CD8-positive, alpha-beta memory T cell (primary cell): ENCODE data around the gene CHST8. TPM values are rescaled to one million over a fixed set of nuclear protein-coding genes. Genes with fewer than 3 reads are reported as not detected.

ENCODE experiments used
- CTCF ChIA-PET: fragments of 350-600 bp; sonication (Branson Sonifier 250); formaldehyde crosslinking; loops from one replicate; lab custom pipeline; 2021; ENCODE audit warnings: antibody characterized with exemption; lab: Charles Lee
- POLR2A ChIA-PET: fragments of 350-600 bp; sonication (Branson Sonifier 250); formaldehyde crosslinking; loops from one replicate; lab custom pipeline; 2021; ENCODE audit warnings: antibody characterized with exemption; lab: Charles Lee
- DNase-seq, 5 donors: peaks; one replicate each; pipeline versions ENCODE4 v3.0.0 to v3.0.0-alpha.2; 2020 to 2022; ENCODE audit warnings: mixed read lengths in 1 of 5
- H3K27ac ChIP-seq: one replicate; pipeline ENCODE4 v1.7.0; 2013; ENCODE audit warnings: low read depth, mild to moderate bottlenecking, low read length, moderate library complexity
- H3K27me3 ChIP-seq: 2 replicates; pipeline ENCODE4 v1.7.0; 2013; ENCODE audit warnings: low read length, mild to moderate bottlenecking; ENCODE audit not compliant: insufficient read depth, poor library complexity, severe bottlenecking
- H3K36me3 ChIP-seq: 2 replicates; pipeline ENCODE4 v1.7.0; 2013; ENCODE audit warnings: mild to moderate bottlenecking, low read length, moderate library complexity; ENCODE audit not compliant: insufficient read depth
- H3K4me1 ChIP-seq: 2 replicates; pipeline ENCODE4 v1.7.0; 2013; ENCODE audit warnings: mild to moderate bottlenecking, low read length, moderate library complexity; ENCODE audit not compliant: insufficient read depth
- H3K4me3 ChIP-seq: 2 replicates; pipeline ENCODE4 v1.7.0; 2013; ENCODE audit warnings: mild to moderate bottlenecking, low read length
- H3K9me3 ChIP-seq: 2 replicates; pipeline ENCODE4 v1.7.0; 2013; ENCODE audit warnings: mild to moderate bottlenecking, low read length
- H3K27ac Mint-ChIP-seq, 8 donors: one replicate each; pipeline ENCODE4 v1.8.0; 2020 to 2021; ENCODE audit warnings: mixed read lengths in 8 of 8, mild to moderate bottlenecking in 6 of 8, inconsistent platforms in 3 of 8, moderate library complexity in 3 of 8
- H3K27me3 Mint-ChIP-seq, 2 donors: one replicate each; pipeline ENCODE4 v1.8.0; 2020 to 2021; ENCODE audit warnings: mixed read lengths in 2 of 2, mild to moderate bottlenecking in 1 of 2, moderate library complexity in 1 of 2
- H3K36me3 Mint-ChIP-seq, 3 donors: one replicate each; pipeline ENCODE4 v1.8.0; 2020 to 2021; ENCODE audit warnings: mixed read lengths in 3 of 3, inconsistent platforms in 1 of 3, mild to moderate bottlenecking in 1 of 3
- H3K4me1 Mint-ChIP-seq, 3 donors: one replicate each; pipeline ENCODE4 v1.8.0; 2020 to 2021; ENCODE audit warnings: mixed read lengths in 3 of 3, inconsistent platforms in 1 of 3, mild to moderate bottlenecking in 1 of 3
- H3K4me3 Mint-ChIP-seq, 7 donors: one replicate each; pipeline ENCODE4 v1.8.0; 2020 to 2021; ENCODE audit warnings: mixed read lengths in 7 of 7, mild to moderate bottlenecking in 6 of 7, moderate library complexity in 4 of 7, inconsistent platforms in 2 of 7
- H3K9me3 Mint-ChIP-seq, 5 donors: one replicate each; pipeline ENCODE4 v1.8.0; 2020 to 2022; ENCODE audit warnings: mixed read lengths in 5 of 5, mild to moderate bottlenecking in 3 of 5, moderate library complexity in 2 of 5, inconsistent platforms in 1 of 5
- polyA plus RNA-seq: library from polyadenylated mRNA; unstranded; fragments of 300-500 nt; fragmentation: Illumina TruSeq; gene quantifications from one replicate; pipeline ENCODE4 v1.2.3, GENCODE V29; 2021
- total RNA-seq, 2 experiments: library from RNA; stranded (reverse); gene quantifications; one replicate each; pipeline ENCODE4 v1.2.3, GENCODE V29; 2021

The CHST8 gene
- total and polyA plus RNA-seq, 3 experiments from 2014 or later = not detected

- H3K27me3 Mint-ChIP-seq = peaks cover 2 to 28% of the 10 kb centered on the region in 2 donors
- peaks cover 0 to 2% (median 0%) of the 10 kb centered on the region in 5 donors for H3K9me3 Mint-ChIP-seq
- Histone ChIP-seq H3K36me3 (no peaks in the 10 kb centered on the region), H3K4me1 (no peaks in the 10 kb centered on the region), H3K9me3 (no peaks in the 10 kb centered on the region), H3K27me3 (no peaks in the 10 kb centered on the region), H3K4me3 (no peak overlapping the region), H3K27ac (no peak overlapping the region)
- no peaks in the 10 kb centered on the region for H3K4me1 Mint-ChIP-seq
- POLR2A ChIA-PET = no interaction called here
- CTCF ChIA-PET = no interaction called here
- no peak for DNase-seq
- H3K27ac Mint-ChIP-seq = no peak overlapping the region
- H3K36me3 Mint-ChIP-seq = no peaks in the 10 kb centered on the region
- no peak overlapping the region for H3K4me3 Mint-ChIP-seq
Measured at GRCh38 chr19:33746159-33746558, 124.4 kb downstream of the CHST8 start.

DNA sequence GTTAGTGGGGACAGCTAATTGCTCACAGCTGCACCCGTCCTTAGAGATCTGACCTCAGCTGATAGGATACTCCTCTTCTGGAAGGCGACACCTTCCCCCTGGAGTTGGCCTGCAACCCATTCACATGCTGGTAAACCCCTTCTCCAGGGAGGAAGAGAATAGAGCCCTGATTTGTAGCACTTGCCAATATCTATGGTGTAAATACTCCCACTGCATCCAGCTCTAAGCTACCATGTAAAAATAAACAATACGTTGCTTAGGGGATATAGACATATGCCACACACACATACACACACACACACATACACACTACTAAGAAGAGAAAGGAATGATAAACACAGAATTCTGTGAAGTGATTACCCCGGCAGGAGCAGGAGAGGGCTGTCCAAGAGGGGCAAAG, 125.5 kb downstream of the CHST8 start:
- ChIA-PET CTCF (no interaction called here), POLR2A (no interaction called here)
- H3K4me3 ChIP-seq = no peak overlapping the region
- no peaks in the 10 kb centered on the region for H3K27me3 ChIP-seq
- Mint-ChIP-seq H3K4me1 (no peaks in the 10 kb centered on the region), H3K4me3 (no peak overlapping the region), H3K27ac (no peak overlapping the region), H3K27me3 (peaks cover 2 to 26% of the 10 kb centered on the region in 2 donors), H3K36me3 (no peaks in the 10 kb centered on the region), H3K9me3 (no peaks in the 10 kb centered on the region)
- DNase-seq = no peak
- H3K27ac ChIP-seq = no peak overlapping the region
- no peaks in the 10 kb centered on the region for H3K9me3 ChIP-seq
- H3K4me1 ChIP-seq = no peaks in the 10 kb centered on the region
- no peaks in the 10 kb centered on the region for H3K36me3 ChIP-seq

- H3K27me3 ChIP-seq = no peaks in the 10 kb centered on the region
- no peak overlapping the region for H3K4me3 Mint-ChIP-seq
- ChIA-PET POLR2A (no interaction called here), CTCF (no interaction called here)
- no peaks in the 10 kb centered on the region for H3K4me1 ChIP-seq
- no peaks in the 10 kb centered on the region for H3K36me3 Mint-ChIP-seq
- peaks cover 2 to 24% of the 10 kb centered on the region in 2 donors for H3K27me3 Mint-ChIP-seq
- no peak for DNase-seq
- H3K4me1 Mint-ChIP-seq = no peaks in the 10 kb centered on the region
- no peaks in the 10 kb centered on the region for H3K9me3 Mint-ChIP-seq
- no peaks in the 10 kb centered on the region for H3K9me3 ChIP-seq
- no peaks in the 10 kb centered on the region for H3K36me3 ChIP-seq
- no peak overlapping the region for H3K27ac Mint-ChIP-seq
- no peak overlapping the region for H3K27ac ChIP-seq
- H3K4me3 ChIP-seq = no peak overlapping the region
Measured at GRCh38 chr19:33748231-33748630, 126.5 kb downstream of the CHST8 start.

GRCh38 chr19:33749016-33749415, 127.3 kb downstream of the CHST8 start:
- no peaks in the 10 kb centered on the region for H3K4me1 ChIP-seq
- no peak overlapping the region for H3K27ac ChIP-seq
- Mint-ChIP-seq H3K27ac (no peak overlapping the region), H3K9me3 (no peaks in the 10 kb centered on the region), H3K4me3 (no peak overlapping the region), H3K4me1 (no peaks in the 10 kb centered on the region), H3K36me3 (no peaks in the 10 kb centered on the region), H3K27me3 (peaks cover under 1 to 23% of the 10 kb centered on the region in 2 donors)
- no peak overlapping the region for H3K4me3 ChIP-seq
- no peaks in the 10 kb centered on the region for H3K27me3 ChIP-seq
- CTCF ChIA-PET = no interaction called here
- POLR2A ChIA-PET = no interaction called here
- no peaks in the 10 kb centered on the region for H3K9me3 ChIP-seq
- H3K36me3 ChIP-seq = no peaks in the 10 kb centered on the region
- no peak for DNase-seq

- Mint-ChIP-seq H3K27me3 (peaks cover 0 to 21% of the 10 kb centered on the region in 2 donors), H3K27ac (no peak overlapping the region), H3K4me1 (no peaks in the 10 kb centered on the region), H3K36me3 (no peaks in the 10 kb centered on the region), H3K9me3 (no peaks in the 10 kb centered on the region), H3K4me3 (no peak overlapping the region)
- DNase-seq = peak in 1 of 5 donors; percentile 31
- no peaks in the 10 kb centered on the region for H3K36me3 ChIP-seq
- no peak overlapping the region for H3K27ac ChIP-seq
- no peaks in the 10 kb centered on the region for H3K4me1 ChIP-seq
- ChIA-PET CTCF (no interaction called here), POLR2A (no interaction called here)
- no peaks in the 10 kb centered on the region for H3K27me3 ChIP-seq
- no peak overlapping the region for H3K4me3 ChIP-seq
- H3K9me3 ChIP-seq = no peaks in the 10 kb centered on the region
Measured at GRCh38 chr19:33749619-33750175, 127.9 kb downstream of the CHST8 start.

GRCh38 chr19:33750587-33751435, 129.1 kb downstream of the CHST8 start:
- no peaks in the 10 kb centered on the region for H3K36me3 ChIP-seq
- H3K27ac ChIP-seq = no peak overlapping the region
- peaks cover 0 to 16% of the 10 kb centered on the region in 2 donors for H3K27me3 Mint-ChIP-seq
- DNase-seq = peak in 1 of 5 donors; percentile 33
- H3K9me3 ChIP-seq = no peaks in the 10 kb centered on the region
- no peaks in the 10 kb centered on the region for H3K4me1 ChIP-seq
- H3K27me3 ChIP-seq = no peaks in the 10 kb centered on the region
- CTCF ChIA-PET = interaction anchor here (1.8 kb wide), 1 partner anchor 19 kb away, joined by 5 read pairs; no protein-coding TSS in a partner anchor
- H3K36me3 Mint-ChIP-seq = no peaks in the 10 kb centered on the region
- H3K4me3 ChIP-seq = no peak overlapping the region
- no peak overlapping the region for H3K27ac Mint-ChIP-seq
- H3K4me1 Mint-ChIP-seq = no peaks in the 10 kb centered on the region
- H3K9me3 Mint-ChIP-seq = no peaks in the 10 kb centered on the region
- POLR2A ChIA-PET = no interaction called here
- no peak overlapping the region for H3K4me3 Mint-ChIP-seq

- ChIA-PET POLR2A (no interaction called here), CTCF (interaction anchor here (1.8 kb wide), 1 partner anchor 19 kb away, joined by 5 read pairs; no protein-coding TSS in a partner anchor)
- peak in 1 of 5 donors; percentile 12 for DNase-seq
Measured at GRCh38 chr19:33751436-33751770, 129.7 kb downstream of the CHST8 start.

GRCh38 chr19:33752018-33752800, 130.5 kb downstream of the CHST8 start:
- H3K9me3 Mint-ChIP-seq = no peaks in the 10 kb centered on the region
- no peaks in the 10 kb centered on the region for H3K4me1 Mint-ChIP-seq
- POLR2A ChIA-PET = no interaction called here
- Histone ChIP-seq H3K4me3 (no peak overlapping the region), H3K27me3 (no peaks in the 10 kb centered on the region), H3K27ac (no peak overlapping the region), H3K36me3 (no peaks in the 10 kb centered on the region), H3K9me3 (no peaks in the 10 kb centered on the region), H3K4me1 (no peaks in the 10 kb centered on the region)
- H3K36me3 Mint-ChIP-seq = no peaks in the 10 kb centered on the region
- H3K27me3 Mint-ChIP-seq = peaks cover 4% of the 10 kb centered on the region in 2 donors
- peak in 1 of 5 donors; percentile 38 for DNase-seq
- no peak overlapping the region for H3K4me3 Mint-ChIP-seq
- H3K27ac Mint-ChIP-seq = peak overlapping the region in 1 of 8 donors; percentile 21
- CTCF ChIA-PET = interaction anchor here (0.5 to 1.8 kb wide), 2 partner anchors 18 to 115 kb away, joined by 4 to 5 read pairs; no protein-coding TSS in a partner anchor

More at GRCh38 chr19:33751436-33751770, 129.7 kb downstream of the CHST8 start:
- no peak overlapping the region for H3K4me3 Mint-ChIP-seq
- no peaks in the 10 kb centered on the region for H3K9me3 Mint-ChIP-seq
- Histone ChIP-seq H3K27ac (no peak overlapping the region), H3K36me3 (no peaks in the 10 kb centered on the region), H3K27me3 (no peaks in the 10 kb centered on the region), H3K4me3 (no peak overlapping the region), H3K9me3 (no peaks in the 10 kb centered on the region), H3K4me1 (no peaks in the 10 kb centered on the region)
- no peaks in the 10 kb centered on the region for H3K36me3 Mint-ChIP-seq
- H3K27ac Mint-ChIP-seq = no peak overlapping the region
- H3K27me3 Mint-ChIP-seq = peaks cover 2 to 11% of the 10 kb centered on the region in 2 donors
- no peaks in the 10 kb centered on the region for H3K4me1 Mint-ChIP-seq
